GM12878 (cell line): ENCODE results near the gene GARNL3. TPM values are rescaled to one million over a fixed set of nuclear protein-coding genes. Genes with fewer than 3 reads are reported as not detected.

Source experiments
- ATAC-seq: fragments of 200-7000 bp; cut with Tn5 transposase; 3 replicates; pipeline ENCODE4 v1.9.1; 2020; ENCODE audit warnings: mild to moderate bottlenecking, moderate library complexity
- BruUV-seq: library from RNA; stranded (reverse); fragments of 400-500 nt; replicated peaks from 2 replicates; lab custom pipeline; 2021; lab: Mats Ljungman, UMichigan
- CTCF ChIA-PET: fragments of 300-600 bp; sonication (Branson Sonifier 250); formaldehyde crosslinking; extraction: SDS; loops from one replicate; lab custom pipeline; 2021; ENCODE audit warnings: inconsistent platforms; lab: Yijun Ruan, JAX
- POLR2A ChIA-PET: fragments of 350-600 bp; formaldehyde crosslinking; extraction: SDS; loops from one replicate; lab custom pipeline; 2021; ENCODE audit warnings: inconsistent platforms; lab: Charles Lee
- RAD21 ChIA-PET: fragments of 300-600 bp; sonication (Branson Sonifier 250); formaldehyde crosslinking; loops from one replicate; lab custom pipeline; 2023; ENCODE audit warnings: antibody characterized with exemption; ENCODE audit not compliant: unreplicated experiment; lab: Charles Lee
- SMC1A ChIA-PET: fragments of 300-600 bp; sonication (Branson Sonifier 250); formaldehyde crosslinking; loops from one replicate; lab custom pipeline; 2023; ENCODE audit not compliant: unreplicated experiment, uncharacterized antibody; lab: Charles Lee
- DNase-seq: peaks from one replicate; pipeline ENCODE4 v3.0.0-alpha.2; 2011; ENCODE audit warnings: low read depth, low spot score
- FAIRE-seq: peaks from 3 replicates; lab custom pipeline; 2011; peaks lifted over from hg19 to GRCh38; lab: Jason Lieb, UNC
- H2AFZ ChIP-seq: 2 replicates; pipeline ENCODE4 v1.6.0; 2011; ENCODE audit warnings: low read depth, low read length, control low read depth; ENCODE audit not compliant: control insufficient read depth
- H3K27ac ChIP-seq: 2 replicates; pipeline ENCODE4 v1.5.1; 2011; ENCODE audit warnings: control low read depth; ENCODE audit not compliant: control insufficient read depth, insufficient read depth
- H3K27me3 ChIP-seq, 2 experiments: replicated peaks in 1 of 2; 2 replicates each; pipeline versions ENCODE4 v1.6.0 to v1.6.1; 2011; ENCODE audit warnings: low read length in 1 of 2; ENCODE audit not compliant: control insufficient read depth in 2 of 2, insufficient read depth in 2 of 2
- H3K36me3 ChIP-seq, 2 experiments: 2 replicates each; pipeline ENCODE4 v1.5.1; 2011; ENCODE audit warnings: low read length in 1 of 2; ENCODE audit not compliant: control insufficient read depth in 2 of 2, insufficient read depth in 2 of 2
- H3K4me1 ChIP-seq: 2 replicates; pipeline ENCODE4 v1.6.1; 2011; ENCODE audit warnings: mild to moderate bottlenecking, low read length, moderate library complexity, mixed read lengths; ENCODE audit not compliant: control insufficient read depth, insufficient read depth
- H3K4me2 ChIP-seq: 2 replicates; pipeline ENCODE4 v1.6.0; 2011; ENCODE audit warnings: control low read depth; ENCODE audit not compliant: control insufficient read depth, insufficient read depth
- H3K4me3 ChIP-seq: fragments of 200-600 bp; sonication (generic); 2 replicates; pipeline ENCODE4 v1.5.1; 2016
- H3K79me2 ChIP-seq: 2 replicates; pipeline ENCODE4 v1.6.0; 2011; ENCODE audit warnings: low read length; ENCODE audit not compliant: control insufficient read depth, insufficient read depth
- H3K9ac ChIP-seq: 2 replicates; pipeline ENCODE4 v1.8.0; 2011; ENCODE audit warnings: low read length, control low read depth, mixed read lengths; ENCODE audit not compliant: control insufficient read depth, insufficient read depth
- H3K9me3 ChIP-seq: replicated peaks from 3 replicates; pipeline ENCODE4 v1.5.1; 2011; ENCODE audit warnings: mild to moderate bottlenecking, low read length; ENCODE audit not compliant: control insufficient read depth, insufficient read depth
- H4K20me1 ChIP-seq: 2 replicates; pipeline ENCODE4 v1.6.0; 2011; ENCODE audit not compliant: control insufficient read depth, insufficient read depth
- ATF3 ChIP-seq: IDR thresholded peaks from 2 replicates; pipeline ENCODE4 v1.6.1; 2011; ENCODE audit warnings: low read depth, mild to moderate bottlenecking, low read length, moderate library complexity, borderline replicate concordance; ENCODE audit errors: extremely low read depth
- CBX5 ChIP-seq: sonication (generic); IDR thresholded peaks from 2 replicates; pipeline ENCODE4 v1.6.1; 2016; ENCODE audit warnings: low read depth, moderate library complexity, mild to moderate bottlenecking, inconsistent platforms
- E2F4 ChIP-seq: IDR thresholded peaks from 2 replicates; pipeline ENCODE4 v1.6.1; 2012; ENCODE audit warnings: low read depth, low read length, improper control_type of control experiment
- PBX3 ChIP-seq: IDR thresholded peaks from 2 replicates; pipeline ENCODE4 v1.6.1; 2011; ENCODE audit warnings: mild to moderate bottlenecking, low read depth, low read length, moderate library complexity; ENCODE audit not compliant: insufficient replicate concordance
- RCOR1 ChIP-seq: conservative IDR thresholded peaks from 2 replicates; pipeline ENCODE4 v1.6.1; 2012; ENCODE audit warnings: low read depth, low read length, improper control_type of control experiment
- SKIL ChIP-seq: fragments of 450-650 bp; IDR thresholded peaks from 2 replicates; pipeline ENCODE4 v1.6.1; 2017; ENCODE audit warnings: mild to moderate bottlenecking, low read depth, inconsistent platforms; ENCODE audit not compliant: poor library complexity, severe bottlenecking
- SRF ChIP-seq, 2 experiments: IDR thresholded peaks; 2 replicates each; pipeline ENCODE4 v1.6.1; 2011; ENCODE audit warnings: low read depth in 2 of 2, low read length in 2 of 2, mild to moderate bottlenecking in 1 of 2, moderate library complexity in 1 of 2
- YY1 ChIP-seq: IDR thresholded peaks from 2 replicates; pipeline ENCODE4 v1.6.1; 2011; ENCODE audit warnings: low read depth, mild to moderate bottlenecking, low read length
- ZBED1 ChIP-seq: IDR thresholded peaks from 2 replicates; pipeline ENCODE4 v1.6.1; 2016; ENCODE audit warnings: borderline replicate concordance
- WGBS: methylation state at CpG from one replicate; pipeline ENCODE4 v1.1.6; 2016; ENCODE audit warnings: low lambda C conversion rate; ENCODE audit not compliant: insufficient replicate concordance, insufficient coverage; ENCODE audit errors: missing lambda C conversion rate; 5-methylcytosine and 5-hydroxymethylcytosine counted together
- in situ Hi-C: fragments of 300-500 bp; cut with MboI; formaldehyde crosslinking; loops from 9 replicates; pipeline ENCODE4 v1.14.3; 2018; ENCODE audit warnings: mixed read lengths
- intact Hi-C: fragments of 100-400 bp; cut with micrococcal nuclease; formaldehyde crosslinking; loops from one replicate; pipeline ENCODE4 v1.14.2; 2022; ENCODE audit not compliant: unreplicated experiment
- polyA plus RNA-seq, 11 experiments: library from polyadenylated mRNA; depleted of rRNA in 4 of 11; unstranded in 6 of 11; stranded (reverse) in 5 of 11; fragments of >200 nt; fragmentation: Nextera tagmentation in 4 of 11; fragmentation: Illumina TruSeq in 1 of 11; extraction: Ambion mirVana in 4 of 11; extraction: Trizol in 1 of 11; gene quantifications; 1 replicate in 1 of 11; 2 replicates in 10 of 11; pipeline versions ENCODE4 v1.2.1 to v1.2.3, GENCODE V29; 2011 to 2016; ENCODE audit warnings: inconsistent platforms in 2 of 11, missing spikeins in 2 of 11, low read depth in 1 of 11
- total RNA-seq, 4 experiments: library from RNA; depleted of rRNA in 3 of 4; stranded (reverse); fragments of >200 nt in 3 of 4; fragmentation: Illumina TruSeq in 1 of 4; extraction: Trizol in 1 of 4; gene quantifications; 2 replicates each; pipeline versions ENCODE4 v1.2.1 to v1.2.3, GENCODE V29; 2013 to 2021

GARNL3 gene
- total and polyA plus RNA-seq, 10 of the 15 experiments (the other 5 are each of a cell fraction or from before 2014, with no cell fraction given): 0.89 to 13.2 (median 6.3) TPM

- BruUV-seq: no TSS peak
- CTCF ChIA-PET: interaction anchor here (1.4 kb wide), 1 partner anchor 11 kb away, joined by 3 read pairs; no protein-coding TSS in a partner anchor
- FAIRE-seq (no peak), DNase-seq (no peak), ATAC-seq (no peak)
- Histone ChIP-seq H3K79me2 (no peaks in the 10 kb centered on the region), H3K9ac (no peak overlapping the region), H3K4me1 (no peaks in the 10 kb centered on the region), H3K4me2 (no peak overlapping the region), H3K27me3 (no peaks in the 10 kb centered on the region), H4K20me1 (no peaks in the 10 kb centered on the region), H2AFZ (no peak overlapping the region), H3K9me3 (no peaks in the 10 kb centered on the region), H3K27ac (no peak overlapping the region), H3K36me3 (no peaks in the 10 kb centered on the region), H3K4me3 (no peak overlapping the region)
- RAD21 ChIA-PET: interaction anchor here (0.9 kb wide), 1 partner anchor 156 kb away, joined by 3 read pairs; no protein-coding TSS in a partner anchor
- 48% methylated on average over 7 of the region's 7 CpGs for WGBS
- in situ Hi-C loops: no loop called here
- intact Hi-C loops: no loop called here
- TF ChIP-seq RCOR1 (no peak), PBX3 (no peak)
- POLR2A ChIA-PET: no interaction called here
- SMC1A ChIA-PET: interaction anchor here (1.5 kb wide), 1 partner anchor 11 kb away, joined by 3 read pairs; no protein-coding TSS in a partner anchor
These were observed 105.6 kb downstream of the GARNL3 start for GRCh38 chr9:127370147-127370579.

GRCh38 chr9:127370672-127371648 is 106.4 kb downstream of the GARNL3 start:
- CTCF ChIA-PET: interaction anchor here (1.4 kb wide), 1 partner anchor 11 kb away, joined by 3 read pairs; no protein-coding TSS in a partner anchor
- no peaks in the 10 kb centered on the region for H3K27me3 ChIP-seq
- RAD21 ChIA-PET: no interaction called here
- TF ChIP-seq CBX5 (no peak), SRF (IDR thresholded peaks at IDR 0.05; ENCODE audit: low read depth in 2 of 2, low read length in 2 of 2) (no peak), ATF3 (no peak), YY1 (no peak), E2F4 (no peak), SKIL (no peak), ZBED1 (no peak)

More at GRCh38 chr9:127370672-127371648, 106.4 kb downstream of the GARNL3 start:
- POLR2A ChIA-PET: no interaction called here
- DNase-seq (no peak), ATAC-seq (no peak), FAIRE-seq (no peak)
- intact Hi-C loops: no loop called here
- WGBS: 77% methylated on average over 13 of the region's 13 CpGs
- Histone ChIP-seq H3K36me3 (no peaks in the 10 kb centered on the region), H4K20me1 (no peaks in the 10 kb centered on the region), H3K4me3 (no peak overlapping the region), H3K27ac (no peak overlapping the region), H3K9me3 (no peaks in the 10 kb centered on the region), H2AFZ (no peak overlapping the region), H3K9ac (no peak overlapping the region), H3K4me1 (no peaks in the 10 kb centered on the region), H3K4me2 (no peak overlapping the region), H3K79me2 (no peaks in the 10 kb centered on the region)
- no TSS peak for BruUV-seq
- in situ Hi-C loops: no loop called here
- SMC1A ChIA-PET: interaction anchor here (1.5 kb wide), 1 partner anchor 12 kb away, joined by 3 read pairs; no protein-coding TSS in a partner anchor
